SK-N-SH treated with all-trans-retinoic acid at 6 μM for 48 hours (cell line): Measurements from ENCODE around the gene SMIM45.

ENCODE experiments used
- ARNTL ChIP-seq: fragments of 450-650 bp; formaldehyde crosslinking; IDR thresholded peaks from 2 replicates; pipeline ENCODE4 v1.5.0; 2020; ENCODE audit warnings: low read depth, mild to moderate bottlenecking, moderate library complexity, borderline replicate concordance
- BACH2 ChIP-seq: fragments of 250-450 bp; sonication (Bioruptor Pico); IDR thresholded peaks from 2 replicates; pipeline ENCODE4 v1.9.0; 2021; ENCODE audit warnings: mild to moderate bottlenecking, borderline replicate concordance
- CREB5 ChIP-seq: fragments of 250-450 bp; sonication (Bioruptor Pico); IDR thresholded peaks from 2 replicates; pipeline ENCODE4 v1.5.1; 2020; ENCODE audit warnings: low read depth, mild to moderate bottlenecking, moderate library complexity
- GLIS3 ChIP-seq: fragments of 250-450 bp; sonication (Bioruptor Pico); IDR thresholded peaks from 2 replicates; pipeline ENCODE4 v1.5.0; 2020; ENCODE audit warnings: mild to moderate bottlenecking, moderate library complexity
- ISL1 ChIP-seq: fragments of 250-450 bp; sonication (Bioruptor Pico); IDR thresholded peaks from 2 replicates; pipeline ENCODE4 v2.1.2; 2022; ENCODE audit warnings: mild to moderate bottlenecking, moderate library complexity
- PPARA ChIP-seq: fragments of 250-450 bp; sonication (Bioruptor Pico); IDR thresholded peaks from 2 replicates; pipeline ENCODE4 v1.5.0; 2020; ENCODE audit warnings: mild to moderate bottlenecking, borderline replicate concordance
- RARB ChIP-seq: fragments of 250-450 bp; sonication (Bioruptor Pico); IDR thresholded peaks from 2 replicates; pipeline ENCODE4 v1.8.0; 2021; ENCODE audit warnings: mild to moderate bottlenecking, moderate library complexity
- SNAI2 ChIP-seq: fragments of 250-450 bp; sonication (Bioruptor Pico); IDR thresholded peaks from 2 replicates; pipeline ENCODE4 v1.5.0; 2020; ENCODE audit warnings: mild to moderate bottlenecking, moderate library complexity
- TOX ChIP-seq: fragments of 250-450 bp; sonication (Bioruptor Pico); IDR thresholded peaks from 2 replicates; pipeline ENCODE4 v1.8.0; 2021; ENCODE audit warnings: mild to moderate bottlenecking, moderate library complexity, borderline replicate concordance
- TSHZ2 ChIP-seq: fragments of 250-450 bp; sonication (Bioruptor Pico); IDR thresholded peaks from 2 replicates; pipeline ENCODE4 v1.5.0; 2020; ENCODE audit warnings: mild to moderate bottlenecking, moderate library complexity
- ZFP3 ChIP-seq: fragments of 250-450 bp; sonication (Bioruptor Pico); IDR thresholded peaks from 2 replicates; pipeline ENCODE4 v1.5.0; 2020; ENCODE audit warnings: mild to moderate bottlenecking, moderate library complexity
- ZNF565 ChIP-seq: fragments of 450-650 bp; formaldehyde crosslinking; conservative IDR thresholded peaks from 2 replicates; pipeline ENCODE4 v1.5.0; 2020; ENCODE audit warnings: low read depth, mild to moderate bottlenecking, moderate library complexity
- TF ChIP-seq, protein P1 (sequence below): fragments of 250-450 bp; sonication (Bioruptor Pico); IDR thresholded peaks from 2 replicates; pipeline ENCODE4 v1.8.0; 2020; ENCODE audit warnings: mild to moderate bottlenecking, moderate library complexity, borderline replicate concordance
- TF ChIP-seq, protein P2 (sequence below): fragments of 250-450 bp; sonication (Bioruptor Pico); IDR thresholded peaks from 2 replicates; pipeline ENCODE4 v1.8.0; 2021; ENCODE audit warnings: low read depth, mild to moderate bottlenecking, moderate library complexity, borderline replicate concordance

DNA sequence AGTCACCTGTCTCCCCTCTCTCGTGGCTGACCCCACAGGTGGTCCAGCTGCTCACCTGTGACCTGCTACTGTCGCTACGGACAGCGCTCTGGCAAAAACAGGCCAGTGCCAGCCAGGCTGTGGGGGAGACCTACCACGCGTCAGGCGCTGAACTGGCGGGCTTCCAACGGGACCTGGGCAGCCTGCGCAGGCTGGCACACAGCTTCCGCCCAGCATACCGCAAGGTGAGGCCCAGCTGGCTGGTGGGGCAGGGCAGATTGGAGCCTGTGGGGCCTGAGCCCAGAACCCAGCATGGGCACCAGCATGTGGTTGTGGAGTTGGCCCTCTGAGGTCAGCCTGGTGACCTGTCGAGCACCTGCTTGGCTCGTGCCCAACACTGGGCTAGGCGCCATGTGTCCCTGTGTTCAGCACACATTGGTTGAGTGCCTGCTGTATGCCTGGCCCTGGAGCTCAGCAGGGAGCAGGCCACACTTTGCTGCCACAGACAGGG, 49.0 kb upstream of the SMIM45 start:
- TF ChIP-seq, protein P1, sequence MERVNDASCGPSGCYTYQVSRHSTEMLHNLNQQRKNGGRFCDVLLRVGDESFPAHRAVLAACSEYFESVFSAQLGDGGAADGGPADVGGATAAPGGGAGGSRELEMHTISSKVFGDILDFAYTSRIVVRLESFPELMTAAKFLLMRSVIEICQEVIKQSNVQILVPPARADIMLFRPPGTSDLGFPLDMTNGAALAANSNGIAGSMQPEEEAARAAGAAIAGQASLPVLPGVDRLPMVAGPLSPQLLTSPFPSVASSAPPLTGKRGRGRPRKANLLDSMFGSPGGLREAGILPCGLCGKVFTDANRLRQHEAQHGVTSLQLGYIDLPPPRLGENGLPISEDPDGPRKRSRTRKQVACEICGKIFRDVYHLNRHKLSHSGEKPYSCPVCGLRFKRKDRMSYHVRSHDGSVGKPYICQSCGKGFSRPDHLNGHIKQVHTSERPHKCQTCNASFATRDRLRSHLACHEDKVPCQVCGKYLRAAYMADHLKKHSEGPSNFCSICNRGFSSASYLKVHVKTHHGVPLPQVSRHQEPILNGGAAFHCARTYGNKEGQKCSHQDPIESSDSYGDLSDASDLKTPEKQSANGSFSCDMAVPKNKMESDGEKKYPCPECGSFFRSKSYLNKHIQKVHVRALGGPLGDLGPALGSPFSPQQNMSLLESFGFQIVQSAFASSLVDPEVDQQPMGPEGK (CRISPR knock-in tag), result no peak
- TF ChIP-seq, protein P2, sequence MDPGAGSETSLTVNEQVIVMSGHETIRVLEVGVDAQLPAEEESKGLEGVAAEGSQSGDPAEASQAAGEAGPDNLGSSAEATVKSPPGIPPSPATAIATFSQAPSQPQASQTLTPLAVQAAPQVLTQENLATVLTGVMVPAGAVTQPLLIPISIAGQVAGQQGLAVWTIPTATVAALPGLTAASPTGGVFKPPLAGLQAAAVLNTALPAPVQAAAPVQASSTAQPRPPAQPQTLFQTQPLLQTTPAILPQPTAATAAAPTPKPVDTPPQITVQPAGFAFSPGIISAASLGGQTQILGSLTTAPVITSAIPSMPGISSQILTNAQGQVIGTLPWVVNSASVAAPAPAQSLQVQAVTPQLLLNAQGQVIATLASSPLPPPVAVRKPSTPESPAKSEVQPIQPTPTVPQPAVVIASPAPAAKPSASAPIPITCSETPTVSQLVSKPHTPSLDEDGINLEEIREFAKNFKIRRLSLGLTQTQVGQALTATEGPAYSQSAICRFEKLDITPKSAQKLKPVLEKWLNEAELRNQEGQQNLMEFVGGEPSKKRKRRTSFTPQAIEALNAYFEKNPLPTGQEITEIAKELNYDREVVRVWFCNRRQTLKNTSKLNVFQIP (CRISPR knock-in tag), result no peak
- TF ChIP-seq ZNF565 (CRISPR knock-in tag), result no peak
- TF ChIP-seq ARNTL (CRISPR knock-in tag), result no peak
- no peak for TF ChIP-seq SNAI2 (CRISPR knock-in tag)
- TF ChIP-seq BACH2 (CRISPR knock-in tag), result no peak
- TF ChIP-seq ISL1 (CRISPR knock-in tag), result no peak
- no peak for TF ChIP-seq ZFP3 (CRISPR knock-in tag)
- TF ChIP-seq GLIS3, result no peak
- no peak for TF ChIP-seq TSHZ2 (CRISPR knock-in tag)
- TF ChIP-seq PPARA, result no peak
- no peak for TF ChIP-seq RARB
- no peak for TF ChIP-seq CREB5
- TF ChIP-seq TOX (CRISPR knock-in tag), result no peak
